ENCODE data around the gene SKIC2.
"Not testable (repeated sequence)": the region's sequence is repeated elsewhere in the genome, so short reads cannot be mapped to it uniquely, and the experiment has no call there.

Gene SKIC2

GRCh38 chr6:32005538-32005880 is 46.5 kb downstream of the SKIC2 start:
- ATAC-seq = not testable (repeated sequence)

DNA sequence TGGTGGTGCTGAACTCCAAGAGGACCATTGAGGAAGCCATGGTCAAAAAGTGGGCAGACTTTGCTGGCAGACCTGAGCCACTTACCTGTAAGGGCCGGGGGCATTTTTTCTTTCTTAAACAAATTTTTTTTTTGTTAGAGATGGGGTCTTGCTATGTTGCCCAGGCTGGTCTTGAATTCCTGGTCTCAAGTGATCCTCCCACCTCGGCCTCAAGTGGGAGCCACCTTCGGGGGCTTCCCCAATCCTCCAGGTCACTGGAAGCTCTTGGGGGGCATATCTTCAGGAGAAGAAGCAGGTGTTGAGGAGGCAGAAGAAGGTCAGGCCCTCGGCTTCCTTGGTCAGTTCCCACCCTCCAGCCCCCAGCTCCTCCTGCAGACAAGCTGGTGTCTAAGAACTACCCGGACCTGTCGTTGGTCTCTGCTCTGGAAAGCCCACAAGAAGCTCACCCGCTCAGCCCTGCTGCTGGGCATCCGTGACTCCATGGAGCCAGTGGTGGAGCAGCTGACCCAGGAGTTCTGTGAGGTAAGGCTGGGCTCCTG is 47.1 kb downstream of the SKIC2 start:
- ATAC-seq = not testable (repeated sequence)

GRCh38 chr6:32007086-32007485 is 48.1 kb downstream of the SKIC2 start:
- peak in 1 of 2 donors; percentile 14 for ATAC-seq

- ATAC-seq = not testable (repeated sequence)
Observed at GRCh38 chr6:32008037-32008436, 49.1 kb downstream of the SKIC2 start.

- not testable (repeated sequence) for ATAC-seq
Observed at GRCh38 chr6:32008616-32009015, 49.6 kb downstream of the SKIC2 start.

- not testable (repeated sequence) for ATAC-seq
Observed at GRCh38 chr6:32009537-32009936, 50.6 kb downstream of the SKIC2 start.

DNA sequence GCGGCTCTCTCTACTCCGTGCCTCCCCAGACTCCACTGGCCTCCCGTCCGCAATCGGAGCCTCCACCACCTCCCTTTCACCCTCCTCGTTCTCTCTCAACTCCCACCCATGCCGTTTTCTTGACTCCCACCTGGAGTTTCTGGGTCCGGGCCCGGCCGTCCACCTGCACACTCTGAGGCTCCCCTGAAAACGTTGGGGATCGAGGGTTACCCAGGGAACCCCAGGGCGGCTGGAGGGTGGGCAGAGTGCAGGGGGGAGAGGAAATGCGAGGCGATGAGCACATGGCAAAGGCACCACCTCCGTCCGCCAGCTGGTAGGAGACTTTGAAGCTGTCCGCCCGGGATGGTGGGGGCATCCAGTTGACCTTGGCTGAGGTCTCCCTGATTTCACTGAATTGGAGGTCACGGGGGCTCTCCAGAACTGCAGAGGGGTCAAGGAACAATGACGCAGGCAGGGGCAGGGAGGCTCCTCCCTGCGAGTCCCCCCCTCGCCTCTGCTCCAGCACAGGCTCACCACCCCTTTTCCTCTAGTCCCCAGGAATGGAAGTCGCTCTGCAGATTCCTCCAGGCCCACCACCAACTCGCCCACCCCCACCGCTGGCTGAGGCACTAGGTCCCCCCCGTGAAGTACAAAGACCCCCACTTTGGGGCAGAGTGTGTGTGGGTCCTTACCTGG is 52.0 kb downstream of the SKIC2 start:
- not testable (repeated sequence) for ATAC-seq

- ATAC-seq = not testable (repeated sequence)
Observed at GRCh38 chr6:32012941-32013617, 54.1 kb downstream of the SKIC2 start.

- ATAC-seq = not testable (repeated sequence)
Observed at GRCh38 chr6:32013738-32014137, 54.8 kb downstream of the SKIC2 start.

DNA sequence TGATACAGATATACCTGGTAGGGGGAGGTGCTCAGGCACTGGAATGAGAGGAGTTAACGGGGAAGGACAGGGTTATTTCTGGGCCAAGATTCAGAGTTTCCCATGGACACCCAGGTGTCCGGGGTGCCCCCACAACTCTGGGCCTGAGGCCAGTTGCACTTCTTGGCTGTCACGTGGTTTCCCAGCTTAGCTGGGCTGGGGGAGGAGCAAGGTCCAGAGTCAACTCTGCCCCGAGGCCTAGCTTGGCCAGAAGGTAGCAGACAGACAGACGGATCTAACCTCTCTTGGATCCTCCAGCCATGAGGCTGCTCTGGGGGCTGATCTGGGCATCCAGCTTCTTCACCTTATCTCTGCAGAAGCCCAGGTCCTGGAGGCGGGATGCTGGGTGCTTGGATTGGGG is 55.6 kb downstream of the SKIC2 start, which contains the start of gene C4B:
Gene C4B (plus strand): TSS at position 249 of the 400 bp plus-strand sequence. CDS start 51 bp downstream, at position 300.
- ATAC-seq = not testable (repeated sequence)

Measured in activated CD4-positive, CD25-positive, alpha-beta regulatory T cell treated with anti-CD3 and anti-CD28 coated beads, Interleukin-2, amount 50 U/mL, for 24 hours (primary cell).